GM18868 (cell line): ENCODE results near the gene VPS26C.
"Not testable (repeated sequence)": the region's sequence is repeated elsewhere in the genome, so short reads cannot be mapped to it uniquely, and the experiment has no call there.

Experiments used
- ATAC-seq: cut with Tn5 transposase; IDR thresholded peaks from one replicate; pipeline ENCODE4 v1.9.1; 2021; ENCODE audit warnings: mild to moderate bottlenecking, moderate library complexity; ENCODE audit not compliant: unreplicated experiment

Gene VPS26C

DNA sequence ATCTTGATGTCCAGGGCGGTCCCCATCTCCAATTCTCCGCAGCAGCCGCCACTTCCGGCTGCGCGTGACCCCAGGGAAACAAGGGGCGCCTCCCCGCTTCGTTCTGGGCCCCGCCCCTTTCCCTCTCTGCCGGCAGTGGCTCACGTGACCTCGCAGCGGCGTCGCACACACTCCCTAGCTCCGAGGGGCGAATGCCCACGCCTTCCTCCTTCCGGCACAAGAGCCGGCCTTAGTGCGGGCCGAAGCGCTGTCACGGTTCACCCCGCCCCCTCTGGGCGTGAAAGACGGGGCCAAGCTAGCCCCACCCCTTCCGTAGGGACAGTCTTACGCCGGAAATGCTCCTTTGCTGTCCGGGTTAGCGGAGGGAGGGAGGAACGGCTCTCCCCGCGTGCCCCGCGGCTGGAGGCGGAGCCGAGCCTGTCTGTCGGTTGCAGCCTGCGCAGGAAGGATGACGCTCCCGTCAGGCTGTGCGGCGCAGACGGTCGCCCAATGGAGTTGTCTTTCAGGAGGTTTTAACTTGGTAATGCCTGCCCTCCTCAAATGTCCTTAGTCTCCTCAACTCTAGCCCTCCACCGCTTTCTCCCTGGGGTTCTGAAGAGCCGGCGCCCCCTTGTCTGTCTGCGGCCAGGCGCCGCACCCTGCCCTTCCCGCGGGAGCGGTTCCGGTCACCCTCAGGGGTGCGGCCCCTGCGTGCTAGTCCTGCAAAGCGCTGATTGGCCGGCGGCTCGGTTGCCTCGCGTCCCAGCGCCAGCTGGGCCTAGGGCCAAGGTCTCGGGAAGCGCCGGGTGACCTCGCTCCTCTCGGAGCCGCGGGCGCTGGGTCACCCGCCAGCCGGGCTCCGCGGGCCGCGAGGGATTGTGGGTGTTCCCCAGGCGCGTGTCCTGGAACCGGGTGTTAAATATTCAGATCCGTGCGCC is at the start of gene VPS26C:
TSS of gene VPS26C (minus strand) at position 66 of the 917 bp plus-strand sequence. CDS start at position 26, 40 bp downstream.
- ATAC-seq: peak; percentile 92

DNA sequence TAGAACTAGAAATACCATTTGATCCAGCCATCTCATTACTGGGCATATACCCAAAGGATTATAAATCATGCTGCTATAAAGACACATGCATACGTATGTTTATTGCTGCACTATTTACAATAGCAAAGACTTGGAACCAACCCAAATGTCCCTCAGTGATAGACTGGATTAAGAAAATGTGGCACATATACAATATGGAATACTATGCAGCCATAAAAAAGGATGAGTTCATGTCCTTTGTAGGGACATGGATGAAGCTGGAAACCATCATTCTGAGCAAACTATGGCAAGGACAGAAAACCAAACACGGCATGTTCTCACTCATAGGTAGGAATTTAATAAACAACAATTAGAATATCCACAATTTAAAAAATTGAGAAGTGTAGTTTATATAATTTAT is 48.9 kb upstream of the VPS26C start:
- not testable (repeated sequence) for ATAC-seq

DNA sequence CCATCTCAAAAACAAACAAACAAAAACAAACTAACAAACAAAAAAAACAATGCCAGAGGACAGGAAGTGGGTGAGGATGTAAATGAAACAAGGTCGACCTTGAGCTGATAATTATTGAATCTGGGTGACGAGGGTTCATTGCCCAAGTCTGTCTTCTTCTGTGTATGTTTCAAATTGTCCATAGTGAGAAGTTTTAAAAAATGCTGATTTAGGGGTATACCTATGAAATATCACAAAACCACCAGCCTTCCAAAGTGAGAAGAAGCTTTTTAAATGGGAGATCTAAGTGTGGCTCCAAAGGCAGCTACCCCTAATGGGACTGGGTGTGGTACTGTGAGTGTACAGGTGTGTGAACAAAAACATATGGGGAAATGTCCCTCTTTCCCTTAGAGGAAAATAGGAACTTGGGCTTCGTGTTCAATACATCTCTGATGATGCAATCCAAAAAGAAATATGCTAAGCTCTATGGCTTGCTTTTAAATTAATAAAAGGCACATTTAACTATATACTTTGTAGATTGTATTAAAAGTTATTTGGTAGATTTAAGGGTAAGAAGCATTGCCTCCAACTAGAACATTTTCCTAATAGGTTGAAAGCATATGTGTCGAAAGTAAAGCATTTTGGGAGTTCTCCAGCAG is 33.1 kb upstream of the VPS26C start:
- ATAC-seq: no peak

GRCh38 chr21:37297364-37297763 is 30.2 kb upstream of the VPS26C start:
- no peak for ATAC-seq

DNA sequence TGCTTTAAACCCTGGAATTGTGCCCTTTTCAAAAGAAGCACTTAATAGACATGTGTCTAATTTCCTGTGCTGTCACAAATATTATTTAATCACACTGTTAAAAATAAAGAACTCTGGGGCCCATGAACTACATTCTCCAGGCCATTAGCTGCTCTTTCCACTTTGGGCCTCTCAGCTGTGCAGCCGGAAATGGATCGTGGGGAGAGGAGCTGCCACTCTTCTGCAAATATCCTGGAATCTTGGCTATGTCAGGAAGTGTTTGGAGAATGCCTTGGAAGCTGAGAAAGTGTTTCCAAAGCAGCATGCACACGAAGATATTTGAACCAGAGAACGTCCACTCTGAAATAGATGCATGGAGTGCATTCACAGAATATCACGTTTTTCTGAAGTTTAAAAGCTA is 27.5 kb upstream of the VPS26C start:
- no peak for ATAC-seq

DNA sequence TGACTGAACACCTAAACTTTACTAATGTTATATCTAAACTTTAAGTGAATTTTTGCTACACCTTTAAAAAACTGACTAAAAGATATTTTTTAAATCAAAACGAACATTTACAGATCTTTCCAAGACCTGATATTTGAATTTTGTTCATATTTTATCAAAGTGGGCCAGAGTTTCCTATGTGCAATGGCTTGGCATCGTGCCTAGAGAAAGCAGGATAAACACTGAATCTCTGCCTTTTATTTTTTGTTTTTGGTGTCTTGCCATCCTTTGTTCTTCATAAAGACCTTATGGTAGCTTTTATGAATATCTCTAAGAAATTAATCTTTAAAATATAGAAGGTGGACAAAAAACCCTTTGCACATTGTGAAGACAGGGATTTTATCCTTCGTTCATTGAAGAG is 25.8 kb upstream of the VPS26C start:
- no peak for ATAC-seq

DNA sequence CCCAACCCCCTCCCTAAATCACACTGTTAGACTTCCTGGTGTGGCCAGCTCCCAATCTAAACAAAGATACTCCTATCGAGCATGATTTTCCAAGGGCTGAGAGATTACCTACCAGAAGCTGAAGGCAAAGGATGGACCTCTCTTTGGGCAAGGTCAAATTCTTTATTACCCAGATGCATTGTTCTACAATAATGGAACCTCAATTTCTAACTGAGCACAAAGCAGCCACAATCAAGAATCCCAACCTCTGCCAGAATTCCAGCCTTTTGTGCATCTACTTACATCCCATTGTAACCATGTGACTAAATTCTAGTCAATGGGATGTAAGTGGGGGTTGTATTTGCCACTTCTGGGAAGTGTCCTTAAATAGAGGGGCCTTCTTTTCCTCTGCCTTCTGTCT is 24.9 kb upstream of the VPS26C start:
- ATAC-seq: no peak

- ATAC-seq: not testable (repeated sequence)
Measured at GRCh38 chr21:37283191-37283710, 16.1 kb upstream of the VPS26C start.

GRCh38 chr21:37282602-37283001 is 15.5 kb upstream of the VPS26C start:
- ATAC-seq: not testable (repeated sequence)

GRCh38 chr21:37281993-37282392 is 14.9 kb upstream of the VPS26C start:
- no peak for ATAC-seq

- ATAC-seq: no peak
Measured at GRCh38 chr21:37281579-37281978, 14.4 kb upstream of the VPS26C start.

- not testable (repeated sequence) for ATAC-seq
Measured at GRCh38 chr21:37279271-37279670, 12.1 kb upstream of the VPS26C start.

- ATAC-seq: no peak
Measured at GRCh38 chr21:37278199-37278598, 11.1 kb upstream of the VPS26C start.

GRCh38 chr21:37276377-37276776 is 9.2 kb upstream of the VPS26C start:
- ATAC-seq: no peak

GRCh38 chr21:37273911-37274690 is 7.0 kb upstream of the VPS26C start:
- ATAC-seq: peak; percentile 87

DNA sequence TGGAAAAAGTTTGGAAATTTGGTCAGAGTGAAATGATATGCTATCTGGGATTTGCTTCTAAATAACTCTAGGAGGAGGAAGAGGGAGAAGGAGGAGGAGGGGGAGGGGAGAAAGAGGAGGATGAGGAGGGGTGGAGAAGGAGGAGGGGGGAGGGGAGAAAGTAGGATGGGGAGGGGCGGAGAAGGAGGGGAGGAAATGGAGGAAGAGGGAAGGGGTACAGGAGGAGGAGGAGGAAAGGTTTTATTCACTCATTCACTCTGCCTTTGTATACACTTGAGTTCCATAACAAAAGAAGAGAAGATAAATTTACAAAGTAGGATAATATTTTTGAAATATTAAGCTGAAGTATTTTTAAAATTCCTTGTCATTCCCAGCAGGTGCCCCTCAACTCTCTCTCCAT is 6.3 kb upstream of the VPS26C start:
- ATAC-seq: no peak

DNA sequence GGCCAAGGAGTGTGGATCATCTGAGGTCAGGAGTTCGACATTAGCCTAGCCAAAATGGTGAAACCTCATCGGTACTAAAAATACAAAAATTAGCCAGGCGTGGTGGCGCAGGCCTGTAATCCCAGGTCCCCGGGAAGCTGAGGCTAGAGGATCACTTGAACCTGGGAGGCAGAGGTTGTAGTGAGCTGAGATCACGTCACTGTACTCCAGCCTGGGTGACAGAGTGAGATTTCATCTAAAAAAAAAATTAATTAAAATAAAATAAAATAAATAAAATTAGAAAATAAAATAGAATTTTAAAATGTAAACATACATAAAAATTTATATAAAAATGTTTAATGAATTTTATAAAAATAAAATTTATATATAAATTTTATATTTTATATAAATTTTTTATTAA is 5.8 kb upstream of the VPS26C start:
- no peak for ATAC-seq

DNA sequence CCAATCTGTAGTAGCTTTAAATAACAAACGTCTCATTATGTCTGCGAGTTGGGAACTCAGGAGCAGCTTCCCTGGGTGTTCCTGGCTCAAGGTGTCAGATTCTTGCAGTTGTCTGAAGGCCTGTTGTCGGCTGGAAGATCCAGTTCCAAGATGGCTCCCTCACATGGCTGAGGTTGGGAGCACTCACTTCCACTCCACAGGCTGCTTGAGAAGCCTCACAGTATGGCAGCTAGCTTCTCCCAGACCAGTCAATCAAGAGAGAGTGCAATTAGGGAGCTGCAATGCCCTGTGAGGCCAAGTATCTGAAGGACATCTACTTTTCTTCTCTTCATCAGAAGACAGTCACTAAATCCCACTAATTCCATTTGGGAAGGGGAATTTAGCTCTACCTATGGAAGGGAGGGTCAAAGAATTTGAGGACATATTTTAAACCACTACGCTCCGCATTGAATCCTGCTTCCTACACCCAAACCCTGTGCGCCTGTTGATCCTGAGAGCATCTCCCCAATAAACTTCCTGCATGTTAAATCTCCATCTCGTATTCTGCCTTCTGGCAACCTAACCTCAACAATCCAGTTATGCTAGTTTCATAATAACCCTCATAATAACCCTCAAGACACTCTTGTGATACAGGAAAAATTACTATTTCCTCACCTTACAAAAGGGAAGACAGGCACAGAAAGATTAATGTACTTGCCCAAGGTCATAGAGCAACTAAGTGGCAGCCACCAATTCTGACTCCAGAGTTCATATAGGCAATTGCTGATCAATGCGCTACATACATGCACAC is 3.6 kb upstream of the VPS26C start:
- ATAC-seq: no peak

DNA sequence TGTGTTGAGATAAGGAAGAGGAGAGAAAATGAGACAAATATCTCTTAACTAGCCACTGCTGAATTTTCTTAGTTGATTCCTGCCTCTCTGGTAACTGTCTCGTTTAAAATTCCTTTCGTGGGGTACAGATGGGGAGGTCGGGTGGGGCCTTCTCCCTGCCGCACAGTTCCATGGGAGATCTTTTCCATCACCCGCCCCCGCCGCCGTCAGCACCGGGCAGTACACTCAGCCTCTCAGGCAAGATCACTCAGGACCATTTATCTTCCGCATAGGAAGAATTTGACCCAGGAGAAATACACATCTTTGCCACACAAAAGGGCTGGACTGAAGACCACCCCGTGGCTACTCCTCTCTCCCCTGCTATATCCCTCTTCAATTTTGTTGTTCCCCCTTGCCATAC is 2.3 kb upstream of the VPS26C start:
- no peak for ATAC-seq

DNA sequence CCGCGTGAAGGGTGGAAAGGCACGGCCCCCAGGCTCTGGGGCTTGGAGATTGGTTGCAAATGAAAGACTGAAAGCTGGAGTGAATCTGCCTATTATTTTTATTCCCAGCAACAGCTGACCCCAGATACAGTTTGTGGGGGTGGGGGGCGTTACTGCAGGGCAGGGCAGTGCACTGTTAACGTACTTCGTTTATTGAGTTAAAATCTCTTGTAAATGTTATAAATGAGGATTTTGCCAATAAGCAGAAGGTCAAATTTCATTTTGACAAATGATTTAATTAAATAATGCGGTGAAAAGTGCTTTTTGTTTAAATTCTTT is 1.0 kb upstream of the VPS26C start:
- no peak for ATAC-seq
